Measurements from ENCODE around the gene SLC27A2.

GRCh38 chr15:50137330-50137761, 44.6 kb upstream of the SLC27A2 start:
- TF ChIP-seq POLR2AphosphoS5 (IDR thresholded peaks at IDR 0.05; ENCODE audit: low read depth, low read length) (no peak), POLR2A (IDR thresholded peaks at IDR 0.05; ENCODE audit: low read depth, low read length) (no peak), TAF1 (IDR thresholded peaks at IDR 0.05; ENCODE audit: borderline replicate concordance, low read depth, low read length) (no peak)

Data from GM12892 (cell line).